Inflammatory macrophage treated with lipopolysaccharide for 1 hour (primary cell): ENCODE measurements around the gene MAML1.

Experiments used
- DNase-seq, 2 donors: peaks; one replicate each; pipeline ENCODE4 v3.0.0-alpha.2; 2020 to 2022

Gene MAML1

DNA sequence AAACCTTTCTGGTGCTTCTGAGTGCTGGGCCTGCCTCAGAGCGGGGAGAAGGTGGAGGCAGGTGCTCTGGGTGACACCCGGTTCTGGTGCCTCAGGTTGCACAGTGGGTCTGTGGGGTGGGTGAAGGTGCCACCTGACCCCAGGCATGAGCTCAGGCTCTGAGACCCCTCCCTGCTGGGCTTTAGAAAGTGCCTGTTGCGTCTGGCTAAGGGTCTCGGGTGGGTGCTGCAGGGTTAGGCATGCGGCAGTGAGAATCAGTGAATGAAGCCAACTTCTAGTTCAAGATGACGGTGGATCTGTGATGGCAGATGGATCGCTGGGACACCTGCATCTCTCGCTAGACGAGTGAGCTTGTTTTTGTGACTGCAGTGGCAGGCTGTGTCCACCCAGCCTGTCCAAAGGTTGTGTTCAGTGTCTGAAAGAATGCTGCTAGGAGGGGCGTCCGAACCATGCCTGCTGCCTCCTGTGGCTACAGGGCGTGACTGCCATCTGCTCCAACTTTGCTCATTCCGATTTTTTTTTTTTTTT is 93.1 kb downstream of the MAML1 start:
- DNase-seq = no peak
